GM10266 (cell line): ENCODE results near the gene TMEM132E.

Experiments used
- DNase-seq: peaks from one replicate; pipeline ENCODE4 v3.0.0; 2012; ENCODE audit errors: extremely low spot score
- TF ChIP-seq, protein P1 (sequence below): IDR thresholded peaks from 2 replicates; pipeline ENCODE4 v1.5.1; 2012; ENCODE audit warnings: mild to moderate bottlenecking, low read depth; ENCODE audit not compliant: control insufficient read depth, insufficient read depth; ENCODE audit errors: missing control alignments

TMEM132E gene

DNA sequence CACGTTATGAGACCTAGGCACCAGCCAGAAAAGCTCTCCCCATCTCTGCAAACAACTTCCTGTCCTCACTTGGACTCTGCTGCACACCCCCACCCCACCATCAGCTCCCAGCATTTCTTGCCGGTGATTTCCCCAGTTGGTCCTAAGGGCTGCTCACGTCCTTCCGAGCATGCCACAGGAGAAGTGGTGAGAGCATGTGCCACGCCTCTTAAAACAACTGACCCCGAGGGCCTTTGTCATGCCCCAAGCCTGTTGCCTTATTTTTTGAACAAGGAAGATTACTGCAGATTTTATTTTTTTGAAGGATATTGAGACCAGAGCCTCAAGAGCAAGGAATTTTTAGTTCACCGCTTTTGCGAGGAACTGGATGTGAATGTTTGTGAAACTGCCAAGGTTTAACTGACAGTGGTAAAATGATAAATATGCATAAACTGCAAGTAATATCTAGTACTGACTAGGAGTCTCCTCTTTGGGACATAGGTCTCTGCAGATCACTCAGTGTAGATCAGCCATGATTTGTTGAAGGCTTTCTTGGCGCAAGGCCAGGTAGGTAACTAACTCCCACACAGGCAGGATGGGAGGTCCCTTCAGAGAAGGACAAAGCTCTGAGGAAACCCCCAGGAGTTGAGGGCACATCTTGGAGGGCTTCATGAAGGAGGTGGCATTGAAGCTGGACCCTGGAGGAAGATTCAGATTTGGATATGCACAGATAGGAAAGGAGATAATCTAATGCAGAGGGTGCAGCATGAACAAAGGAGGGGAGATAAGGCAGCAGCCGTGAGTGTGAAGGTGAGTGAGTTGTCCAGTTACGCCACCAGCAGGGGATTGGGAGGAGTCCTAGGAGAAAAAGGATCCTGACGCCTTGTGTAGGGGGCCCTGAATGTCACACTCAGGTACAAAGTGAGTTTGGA lies 44.7 kb downstream of the TMEM132E start:
- TF ChIP-seq, protein P1, sequence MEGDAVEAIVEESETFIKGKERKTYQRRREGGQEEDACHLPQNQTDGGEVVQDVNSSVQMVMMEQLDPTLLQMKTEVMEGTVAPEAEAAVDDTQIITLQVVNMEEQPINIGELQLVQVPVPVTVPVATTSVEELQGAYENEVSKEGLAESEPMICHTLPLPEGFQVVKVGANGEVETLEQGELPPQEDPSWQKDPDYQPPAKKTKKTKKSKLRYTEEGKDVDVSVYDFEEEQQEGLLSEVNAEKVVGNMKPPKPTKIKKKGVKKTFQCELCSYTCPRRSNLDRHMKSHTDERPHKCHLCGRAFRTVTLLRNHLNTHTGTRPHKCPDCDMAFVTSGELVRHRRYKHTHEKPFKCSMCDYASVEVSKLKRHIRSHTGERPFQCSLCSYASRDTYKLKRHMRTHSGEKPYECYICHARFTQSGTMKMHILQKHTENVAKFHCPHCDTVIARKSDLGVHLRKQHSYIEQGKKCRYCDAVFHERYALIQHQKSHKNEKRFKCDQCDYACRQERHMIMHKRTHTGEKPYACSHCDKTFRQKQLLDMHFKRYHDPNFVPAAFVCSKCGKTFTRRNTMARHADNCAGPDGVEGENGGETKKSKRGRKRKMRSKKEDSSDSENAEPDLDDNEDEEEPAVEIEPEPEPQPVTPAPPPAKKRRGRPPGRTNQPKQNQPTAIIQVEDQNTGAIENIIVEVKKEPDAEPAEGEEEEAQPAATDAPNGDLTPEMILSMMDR, result no peak
- no peak for DNase-seq

DNA sequence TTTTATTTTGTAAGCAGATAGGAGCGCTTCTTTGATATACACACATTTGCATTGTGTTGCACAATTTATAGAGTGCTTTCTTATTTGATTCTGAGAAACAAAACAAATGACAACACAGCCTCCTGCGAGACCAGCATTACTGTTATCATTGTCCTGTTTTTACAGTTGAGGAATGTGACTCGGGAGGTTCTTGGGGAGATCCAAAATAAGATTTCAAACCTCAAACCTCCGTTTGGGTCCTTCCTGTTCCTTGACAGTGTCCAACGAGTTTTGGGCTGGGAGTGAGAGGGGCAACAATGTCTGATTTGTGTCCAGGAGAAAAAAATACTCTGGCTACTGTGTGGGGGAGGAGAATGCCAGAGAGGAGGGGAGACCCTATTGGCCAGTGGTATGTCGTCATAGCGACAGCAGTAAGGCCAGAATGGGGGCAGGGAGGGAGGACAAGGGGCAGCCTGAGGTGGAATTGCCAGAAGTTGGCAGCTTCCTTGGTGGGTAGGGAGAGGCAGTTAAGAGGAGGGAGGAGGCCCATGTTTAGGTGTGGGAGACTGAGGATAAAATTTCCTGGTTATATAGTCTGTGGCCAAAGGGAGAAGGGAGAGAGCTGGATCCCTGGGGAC lies 45.5 kb downstream of the TMEM132E start:
- no peak for DNase-seq
- TF ChIP-seq, protein P1, result no peak

DNA sequence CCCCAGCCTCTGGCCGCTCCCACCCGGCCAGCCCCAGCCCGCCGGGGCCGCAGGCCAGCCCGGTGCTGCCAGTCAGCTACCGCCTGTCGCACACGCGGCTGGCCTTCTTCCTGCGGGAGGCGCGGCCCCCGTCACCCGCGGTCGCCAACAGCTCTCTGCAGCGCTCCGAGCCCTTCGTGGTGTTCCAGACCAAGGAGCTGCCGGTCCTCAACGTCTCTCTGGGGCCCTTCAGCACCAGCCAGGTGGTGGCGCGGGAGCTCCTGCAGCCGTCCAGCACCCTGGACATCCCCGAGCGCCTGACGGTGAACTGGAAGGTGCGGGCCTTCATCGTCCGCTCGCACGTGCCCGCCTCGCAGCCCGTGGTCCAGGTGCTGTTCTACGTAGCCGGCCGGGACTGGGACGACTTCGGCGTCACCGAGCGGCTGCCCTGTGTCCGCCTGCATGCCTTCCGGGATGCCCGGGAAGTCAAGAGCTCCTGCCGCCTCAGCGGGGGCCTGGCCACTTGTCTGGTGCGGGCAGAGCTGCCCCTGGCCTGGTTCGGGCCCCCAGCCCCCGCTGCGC lies 46.8 kb downstream of the TMEM132E start:
- TF ChIP-seq, protein P1, result no peak
- no peak for DNase-seq

DNA sequence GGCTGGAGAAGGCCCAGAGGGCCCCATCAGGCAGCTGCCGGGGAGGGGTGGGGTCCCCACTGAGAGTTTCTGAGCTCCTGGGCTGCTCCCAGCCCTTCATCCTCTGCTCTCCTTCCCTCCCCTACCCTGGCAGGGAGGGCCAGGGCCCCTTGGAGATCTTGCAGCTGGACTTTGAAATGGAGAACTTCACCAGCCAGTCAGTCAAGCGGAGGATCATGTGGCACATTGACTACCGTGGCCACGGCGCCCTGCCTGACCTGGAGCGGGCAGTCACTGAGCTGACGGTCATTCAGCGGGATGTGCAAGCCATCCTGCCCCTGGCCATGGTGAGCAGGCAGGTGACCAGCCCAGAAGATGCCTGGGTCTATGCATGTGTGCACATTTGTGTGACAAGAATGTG lies 49.5 kb downstream of the TMEM132E start:
- no peak for DNase-seq
- TF ChIP-seq, protein P1, result no peak

DNA sequence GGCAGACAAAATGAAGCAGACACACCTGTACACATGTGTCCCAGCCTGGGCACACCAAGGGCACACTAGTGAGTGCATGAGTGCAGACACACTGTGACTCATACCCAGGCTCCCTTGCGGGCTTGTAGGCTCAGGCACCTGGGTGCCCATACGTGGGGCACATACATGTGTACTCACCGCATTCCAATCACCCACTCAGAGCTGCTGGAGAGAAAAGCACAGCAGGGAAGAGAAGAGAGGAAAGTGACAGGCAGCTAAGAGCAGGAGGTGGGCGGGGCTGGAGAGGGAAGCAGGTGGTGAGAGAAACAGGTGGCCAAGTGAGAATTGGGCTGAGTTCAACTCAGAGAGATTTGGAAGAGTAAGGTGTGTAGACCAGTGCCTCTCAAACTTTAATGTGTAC lies 54.0 kb downstream of the TMEM132E start:
- no peak for DNase-seq
- TF ChIP-seq, protein P1, result no peak

DNA sequence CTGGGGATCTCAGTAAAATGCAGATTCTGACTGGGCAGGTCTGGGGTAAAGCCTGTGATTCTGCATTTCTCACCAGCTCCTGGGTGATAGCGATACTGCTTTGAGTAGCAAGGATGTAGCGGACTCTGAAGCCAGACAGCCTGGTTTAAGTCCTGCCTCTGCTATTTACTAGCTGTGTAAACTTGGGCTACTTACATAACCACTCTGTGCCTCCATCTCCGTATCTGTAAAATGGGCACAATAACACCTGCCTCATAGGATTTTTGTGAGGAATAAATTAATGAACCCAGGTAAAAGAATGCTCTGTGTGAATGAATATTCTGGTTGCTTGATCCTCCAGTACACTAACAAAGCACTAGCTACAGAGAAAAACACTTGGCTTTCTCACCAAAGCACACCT lies 54.4 kb downstream of the TMEM132E start:
- TF ChIP-seq, protein P1, result no peak

More for the DNA sequence above, 54.4 kb downstream of the TMEM132E start:
- DNase-seq, result no peak
